Endothelial cell of umbilical vein (primary cell): ENCODE data around the gene AKR7A2.

Experiments
- CTCF ChIP-seq, 2 donors: IDR thresholded peaks; 1 replicate in 1 of 2; 2 replicates in 1 of 2; pipeline ENCODE4 v1.5.1; 2011; ENCODE audit warnings: low read length in 2 of 2, mild to moderate bottlenecking in 2 of 2, moderate library complexity in 2 of 2, control low read depth in 1 of 2, inconsistent platforms in 1 of 2, low read depth in 1 of 2; ENCODE audit not compliant: insufficient read depth in 1 of 2; ENCODE audit errors: extremely low read depth in 1 of 2
- MAX ChIP-seq: IDR thresholded peaks from 2 replicates; pipeline ENCODE4 v1.6.1; 2011; ENCODE audit not compliant: insufficient read depth, insufficient read length
- MYC ChIP-seq: IDR thresholded peaks from one replicate; pipeline ENCODE4 v1.6.1; 2011; ENCODE audit warnings: mild to moderate bottlenecking, low read depth, low read length
- POLR2AphosphoS5 ChIP-seq: IDR thresholded peaks from 2 replicates; pipeline ENCODE4 v1.6.1; 2012; ENCODE audit warnings: low read depth, mild to moderate bottlenecking, control low read depth, low read length, moderate library complexity; ENCODE audit not compliant: insufficient read depth

- no peak for TF ChIP-seq POLR2AphosphoS5
- TF ChIP-seq CTCF (IDR thresholded peaks at IDR 0.05; ENCODE audit: extremely low read depth in 1 of 2, insufficient read depth in 1 of 2, low read depth in 1 of 2, low read length in 2 of 2): no peak
- no peak for TF ChIP-seq MAX
- TF ChIP-seq MYC: no peak
Observed at GRCh38 chr1:19325368-19325957, 13.5 kb upstream of the AKR7A2 start.
